Spleen (tissue), 11 donors: Measurements from ENCODE around the gene FARP1. TPM values are rescaled to one million over a fixed set of nuclear protein-coding genes. Genes with fewer than 3 reads are reported as not detected.

ENCODE experiments used
- DNase-seq: peaks from one replicate; pipeline ENCODE4 v3.0.0-alpha.2; 2020
- H3K27ac ChIP-seq, 8 donors: fragments of 200-600 bp; sonication (generic) in 7 of 8; 1 replicate in 4 of 8; 2 replicates in 4 of 8; pipeline versions ENCODE4 v1.5.0 to v1.8.0; 2016 to 2021; ENCODE audit warnings: inconsistent platforms in 4 of 8, mild to moderate bottlenecking in 4 of 8, moderate library complexity in 1 of 8
- H3K27me3 ChIP-seq, 7 donors: fragments of 200-600 bp; sonication (generic) in 6 of 7; replicated peaks in 1 of 7; 1 replicate in 4 of 7; 2 replicates in 3 of 7; pipeline versions ENCODE4 v1.5.0 to v1.8.0; 2016 to 2021; ENCODE audit warnings: inconsistent platforms in 3 of 7, mild to moderate bottlenecking in 1 of 7
- H3K36me3 ChIP-seq, 6 donors: fragments of 200-600 bp; sonication (generic) in 5 of 6; 1 replicate in 4 of 6; 2 replicates in 2 of 6; pipeline versions ENCODE4 v1.5.0 to v1.8.0; 2016 to 2021; ENCODE audit warnings: inconsistent platforms in 2 of 6
- H3K4me1 ChIP-seq, 6 donors: fragments of 200-600 bp; sonication (generic) in 5 of 6; 1 replicate in 3 of 6; 2 replicates in 3 of 6; pipeline versions ENCODE4 v1.5.0 to v1.8.0; 2016 to 2021; ENCODE audit warnings: inconsistent platforms in 3 of 6
- H3K4me3 ChIP-seq, 8 donors: fragments of 200-600 bp; sonication (generic) in 7 of 8; 1 replicate in 4 of 8; 2 replicates in 4 of 8; pipeline versions ENCODE4 v1.5.0 to v1.8.0; 2016 to 2021; ENCODE audit warnings: inconsistent platforms in 4 of 8, mild to moderate bottlenecking in 4 of 8, moderate library complexity in 2 of 8
- H3K9me3 ChIP-seq, 8 donors: fragments of 200-600 bp; sonication (generic) in 7 of 8; 1 replicate in 4 of 8; 2 replicates in 4 of 8; pipeline versions ENCODE4 v1.5.0 to v1.8.0; 2016 to 2021; ENCODE audit warnings: inconsistent platforms in 4 of 8
- CTCF ChIP-seq, 11 experiments: fragments of 200-600 bp in 7 of 11; fragments of 450-650 bp in 4 of 11; sonication (generic) in 4 of 11; IDR thresholded peaks in 8 of 11; conservative IDR thresholded peaks in 3 of 11; 1 replicate in 7 of 11; 2 replicates in 4 of 11; pipeline versions ENCODE4 v1.4.0 to v1.8.0; 2016 to 2021; ENCODE audit warnings: antibody characterized with exemption in 11 of 11, inconsistent platforms in 4 of 11, mild to moderate bottlenecking in 1 of 11
- POLR2A ChIP-seq, 3 donors: fragments of 450-650 bp; IDR thresholded peaks; one replicate each; pipeline ENCODE4 v1.5.1; 2017; ENCODE audit warnings: antibody characterized with exemption in 3 of 3, mild to moderate bottlenecking in 1 of 3
- POLR2AphosphoS5 ChIP-seq, 3 donors: sonication (generic); formaldehyde crosslinking; IDR thresholded peaks; one replicate each; pipeline ENCODE4 v1.5.1; 2017; ENCODE audit warnings: antibody characterized with exemption in 3 of 3
- WGBS, 5 donors: extraction: QIAGEN DNeasy Blood & Tissue Kit in 3 of 5; methylation state at CpG; one replicate each; pipeline versions ENCODE4 v1.1.5 to v1.1.7; 2013 to 2018; 5-methylcytosine and 5-hydroxymethylcytosine counted together
- intact Hi-C: fragments of 100-400 bp; cut with DNase I; formaldehyde crosslinking; loops from one replicate; pipeline ENCODE4 v1.15.0; 2023; ENCODE audit warnings: low total_unique reads
- polyA plus RNA-seq, 3 donors: library from polyadenylated mRNA; stranded (reverse); fragments of 200-250 nt; gene quantifications; one replicate each; pipeline ENCODE4 v1.2.1, GENCODE V29; 2013
- total RNA-seq, 7 donors: library from RNA; depleted of rRNA in 3 of 7; stranded (reverse); fragments of >200 nt in 3 of 7; fragmentation: NEBNext Ultra II Directional in 4 of 7; extraction: Animal tissue kit (Norgen Biotek cat#: 25700) in 4 of 7; gene quantifications; one replicate each; pipeline versions ENCODE4 v1.1.0 to v1.2.1, GENCODE V29; 2016 to 2021
- donor health status: healthy with polysubstance abuse.
- donor health status: DM: no; HTN: no; CAD: no; lungs with moderate emphysema.
- donor health status: DM: no; HTN: no; CAD: no.
- donor health status: Bipolar disorder and iron deficiency.
- donor health status: healthy.
- donor health status: DM: no; HTN: no; CAD: no.
- donor health status: DM: yes; HTN: yes; CAD: no.

FARP1 gene
- total and polyA plus RNA-seq, 10 donors, result 3.7 to 60.9 (median 33.0) TPM

DNA sequence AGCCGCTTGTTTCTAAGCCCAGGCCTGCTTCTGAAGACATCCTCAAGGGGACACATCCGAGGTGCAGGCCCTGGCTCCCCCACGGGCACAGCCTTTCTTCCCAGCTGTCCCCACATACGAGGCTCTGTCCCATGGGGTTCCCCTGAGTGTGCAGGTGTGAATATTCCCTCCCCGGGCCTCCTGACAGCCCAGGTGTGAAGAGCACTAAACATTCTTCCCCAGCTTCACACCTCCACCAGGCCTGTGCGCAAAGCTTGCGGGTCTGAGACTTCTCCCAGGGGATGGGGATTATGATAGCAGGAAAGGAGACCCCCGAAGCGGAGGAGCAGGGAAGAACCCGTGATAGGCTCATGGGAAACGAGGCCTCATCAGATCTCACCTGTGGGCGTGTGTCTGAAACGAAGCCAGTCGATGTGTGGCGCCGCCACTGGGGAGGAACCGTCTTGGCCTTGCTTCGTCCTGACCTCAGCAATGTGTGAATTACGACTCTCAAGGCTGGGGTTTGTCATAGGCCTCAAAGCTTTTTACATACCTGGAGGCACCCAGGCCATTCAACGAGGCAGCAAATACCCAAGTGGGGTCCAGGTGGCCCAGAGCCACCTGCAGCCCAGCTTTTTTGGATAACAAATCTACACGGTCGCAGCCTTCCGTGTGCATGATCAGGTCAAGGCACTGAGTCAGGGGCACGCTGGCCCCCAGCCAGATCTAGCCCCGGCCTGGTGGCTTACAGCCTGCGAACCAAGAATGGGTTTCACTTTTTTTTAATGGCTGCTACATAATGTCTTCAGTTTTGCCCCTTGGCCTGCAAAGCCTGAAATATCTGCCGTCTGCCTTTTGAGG, 299.7 kb downstream of the FARP1 start:
- intact Hi-C loops, result no loop called here
- no peak overlapping the region for H3K27ac ChIP-seq

DNA sequence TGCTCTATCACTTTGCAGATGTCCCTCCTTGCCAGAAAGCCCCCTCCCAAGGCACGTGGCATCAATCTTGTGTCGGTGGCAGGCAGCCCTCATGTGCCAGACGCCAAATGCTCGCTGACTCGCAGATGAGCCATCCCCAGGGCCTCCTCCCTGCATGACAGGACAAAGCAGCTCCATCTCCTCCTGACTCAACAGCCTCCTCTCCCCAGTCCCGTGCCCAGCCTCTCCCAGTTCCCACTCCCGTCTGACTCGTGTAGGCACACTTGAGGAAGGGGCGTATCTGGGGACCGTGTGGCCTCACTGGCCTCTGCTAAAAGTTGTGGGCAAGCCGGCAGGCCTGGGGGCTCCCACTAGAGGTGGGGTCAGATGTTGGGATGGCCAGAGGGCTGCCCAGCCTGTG, 300.4 kb downstream of the FARP1 start:
- intact Hi-C loops, result no loop called here
- no peak for DNase-seq
- 79 to 87% (median 83%) methylated on average over 6 to 11 of the region's 11 CpGs for WGBS, 5 donors
- Histone ChIP-seq H3K27ac (no peak overlapping the region), H3K4me3 (no peak overlapping the region), H3K9me3 (no peaks in the 10 kb centered on the region), H3K4me1 (peaks cover 0 to 17% (median 12%) of the 10 kb centered on the region in 6 donors), H3K27me3 (no peaks in the 10 kb centered on the region), H3K36me3 (peaks cover 0 to 49% (median 12%) of the 10 kb centered on the region in 6 donors)
- peak; percentile 18 to 60 (median 28) for TF ChIP-seq POLR2AphosphoS5 (IDR thresholded peaks at IDR 0.05)
- no peak for TF ChIP-seq POLR2A (IDR thresholded peaks at IDR 0.05)

More for the DNA sequence above, 299.7 kb downstream of the FARP1 start:
- Histone ChIP-seq H3K9me3 (no peaks in the 10 kb centered on the region), H3K4me1 (peaks cover 0 to 17% (median 12%) of the 10 kb centered on the region in 6 donors), H3K4me3 (no peak overlapping the region), H3K27me3 (no peaks in the 10 kb centered on the region), H3K36me3 (peaks cover 0 to 42% (median 7%) of the 10 kb centered on the region in 6 donors)
- no peak for DNase-seq
- TF ChIP-seq POLR2AphosphoS5 (IDR thresholded peaks at IDR 0.05) (no peak), POLR2A (IDR thresholded peaks at IDR 0.05) (no peak), CTCF (IDR thresholded peaks at IDR 0.05 in 8 of 11, conservative IDR thresholded peaks at IDR 0.05 in 3 of 11) (no peak)
- WGBS, 5 donors, result 79 to 89% (median 84%) methylated on average over 24 to 27 of the region's 27 CpGs

DNA sequence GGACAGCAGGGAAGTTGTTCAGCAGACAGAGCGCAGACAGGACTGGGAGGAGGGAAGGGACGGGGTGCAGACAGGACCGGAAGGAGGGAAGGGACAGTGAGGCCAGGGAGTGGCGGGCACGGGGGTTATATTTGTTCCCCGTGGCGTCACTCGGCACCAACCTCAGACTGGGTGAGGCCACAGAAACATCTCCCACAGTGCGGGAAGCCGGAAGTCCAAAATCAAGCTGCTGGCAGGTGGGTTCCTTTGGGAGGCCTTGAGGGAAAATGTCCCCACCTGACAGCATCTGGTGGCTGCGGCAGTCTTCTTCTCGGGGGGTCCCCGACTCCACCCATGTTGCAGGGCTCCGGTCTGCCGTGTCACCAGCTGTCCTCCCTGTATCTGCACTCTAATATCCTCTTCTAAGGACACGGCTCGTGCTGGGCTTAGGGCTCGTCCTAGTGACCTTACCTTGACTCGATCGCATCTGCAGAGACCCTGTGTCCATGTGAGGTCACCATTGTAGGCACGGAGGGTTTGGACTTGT, 301.0 kb downstream of the FARP1 start:
- Histone ChIP-seq H3K4me3 (no peak overlapping the region), H3K27ac (no peak overlapping the region), H3K4me1 (peaks cover 0 to 22% (median 12%) of the 10 kb centered on the region in 6 donors), H3K27me3 (no peaks in the 10 kb centered on the region), H3K36me3 (peaks cover 0 to 54% (median 13%) of the 10 kb centered on the region in 6 donors), H3K9me3 (no peaks in the 10 kb centered on the region)
- no peak for DNase-seq
- no peak for TF ChIP-seq CTCF (IDR thresholded peaks at IDR 0.05 in 8 of 11, conservative IDR thresholded peaks at IDR 0.05 in 3 of 11)
- no peak for TF ChIP-seq POLR2A (IDR thresholded peaks at IDR 0.05)
- TF ChIP-seq POLR2AphosphoS5 (IDR thresholded peaks at IDR 0.05), result peak in 1 of 3 donors; percentile 9
- intact Hi-C loops, result no loop called here
- 84 to 88% (median 87%) methylated on average over 19 to 21 of the region's 21 CpGs for WGBS, 5 donors

DNA sequence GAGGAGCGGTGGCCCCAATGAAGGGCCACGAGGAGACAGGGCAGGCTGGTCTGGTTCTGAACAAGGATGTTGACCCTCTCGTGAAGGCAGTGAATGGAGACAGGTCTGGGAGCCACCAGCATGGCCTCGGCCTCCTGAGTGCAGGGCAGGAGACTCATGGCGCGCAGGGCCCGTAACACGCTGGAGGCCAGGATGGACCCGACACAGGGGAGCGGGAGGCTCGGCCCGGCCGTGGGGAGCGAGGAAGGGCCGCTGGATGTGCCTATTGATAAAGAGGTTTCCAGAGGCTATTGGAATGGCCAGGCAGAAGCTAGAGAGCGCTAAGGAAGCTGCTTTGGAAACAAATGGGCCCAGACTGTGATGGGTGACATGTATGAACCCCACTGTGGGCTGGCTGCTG, 301.5 kb downstream of the FARP1 start:
- no peaks in the 10 kb centered on the region for H3K27me3 ChIP-seq
- H3K36me3 ChIP-seq, result peaks cover 0 to 54% (median 15%) of the 10 kb centered on the region in 6 donors
- peaks cover 0 to 28% (median 12%) of the 10 kb centered on the region in 6 donors for H3K4me1 ChIP-seq
- no peak overlapping the region for H3K27ac ChIP-seq
- H3K9me3 ChIP-seq, result no peaks in the 10 kb centered on the region
- 92 to 96% (median 94%) methylated on average over 16 of the region's 16 CpGs for WGBS, 5 donors
- intact Hi-C loops, result no loop called here
- DNase-seq, result no peak
- H3K4me3 ChIP-seq, result no peak overlapping the region
- TF ChIP-seq POLR2AphosphoS5 (IDR thresholded peaks at IDR 0.05) (peak in 2 of 3 donors; percentile 40 to 75), CTCF (IDR thresholded peaks at IDR 0.05 in 8 of 11, conservative IDR thresholded peaks at IDR 0.05 in 3 of 11) (no peak), POLR2A (IDR thresholded peaks at IDR 0.05) (no peak)
